ENCODE results near the gene TAF10.

GRCh38 chr11:6616596-6617250 is 4.7 kb upstream of the TAF10 start:
- TF ChIP-seq, protein P1, sequence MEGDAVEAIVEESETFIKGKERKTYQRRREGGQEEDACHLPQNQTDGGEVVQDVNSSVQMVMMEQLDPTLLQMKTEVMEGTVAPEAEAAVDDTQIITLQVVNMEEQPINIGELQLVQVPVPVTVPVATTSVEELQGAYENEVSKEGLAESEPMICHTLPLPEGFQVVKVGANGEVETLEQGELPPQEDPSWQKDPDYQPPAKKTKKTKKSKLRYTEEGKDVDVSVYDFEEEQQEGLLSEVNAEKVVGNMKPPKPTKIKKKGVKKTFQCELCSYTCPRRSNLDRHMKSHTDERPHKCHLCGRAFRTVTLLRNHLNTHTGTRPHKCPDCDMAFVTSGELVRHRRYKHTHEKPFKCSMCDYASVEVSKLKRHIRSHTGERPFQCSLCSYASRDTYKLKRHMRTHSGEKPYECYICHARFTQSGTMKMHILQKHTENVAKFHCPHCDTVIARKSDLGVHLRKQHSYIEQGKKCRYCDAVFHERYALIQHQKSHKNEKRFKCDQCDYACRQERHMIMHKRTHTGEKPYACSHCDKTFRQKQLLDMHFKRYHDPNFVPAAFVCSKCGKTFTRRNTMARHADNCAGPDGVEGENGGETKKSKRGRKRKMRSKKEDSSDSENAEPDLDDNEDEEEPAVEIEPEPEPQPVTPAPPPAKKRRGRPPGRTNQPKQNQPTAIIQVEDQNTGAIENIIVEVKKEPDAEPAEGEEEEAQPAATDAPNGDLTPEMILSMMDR (IDR thresholded peaks at IDR 0.05) = no peak
- TF ChIP-seq POLR2A (IDR thresholded peaks at IDR 0.05) = no peak
